Myometrial cell (primary cell): Measurements from ENCODE around the gene CYBB. TPM values are rescaled to one million over a fixed set of nuclear protein-coding genes. Genes with fewer than 3 reads are reported as not detected.

Experiments used
- total RNA-seq: library from RNA; depleted of rRNA; stranded (reverse); fragments of >200 nt; gene quantifications from 2 replicates; pipeline ENCODE4 v1.2.3, GENCODE V29; 2015

CYBB gene
- total RNA-seq: not detected in 2 replicates

DNA sequence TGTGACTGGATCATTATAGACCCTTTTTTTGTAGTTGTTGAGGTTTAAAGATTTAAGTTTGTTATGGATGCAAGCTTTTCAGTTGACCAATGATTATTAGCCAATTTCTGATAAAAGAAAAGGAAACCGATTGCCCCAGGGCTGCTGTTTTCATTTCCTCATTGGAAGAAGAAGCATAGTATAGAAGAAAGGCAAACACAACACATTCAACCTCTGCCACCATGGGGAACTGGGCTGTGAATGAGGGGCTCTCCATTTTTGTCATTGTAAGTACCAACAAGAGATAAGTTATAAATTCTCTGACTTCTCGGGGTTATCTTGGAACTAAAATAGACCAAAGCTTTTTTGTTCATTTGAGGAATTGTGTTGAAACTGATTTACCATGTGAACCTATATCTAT lies at the start of gene CYBB:
Gene CYBB, plus strand, starts transcription at position 203 of the 400 bp plus-strand sequence. Its CDS starts 19 bp downstream, at position 222.

DNA sequence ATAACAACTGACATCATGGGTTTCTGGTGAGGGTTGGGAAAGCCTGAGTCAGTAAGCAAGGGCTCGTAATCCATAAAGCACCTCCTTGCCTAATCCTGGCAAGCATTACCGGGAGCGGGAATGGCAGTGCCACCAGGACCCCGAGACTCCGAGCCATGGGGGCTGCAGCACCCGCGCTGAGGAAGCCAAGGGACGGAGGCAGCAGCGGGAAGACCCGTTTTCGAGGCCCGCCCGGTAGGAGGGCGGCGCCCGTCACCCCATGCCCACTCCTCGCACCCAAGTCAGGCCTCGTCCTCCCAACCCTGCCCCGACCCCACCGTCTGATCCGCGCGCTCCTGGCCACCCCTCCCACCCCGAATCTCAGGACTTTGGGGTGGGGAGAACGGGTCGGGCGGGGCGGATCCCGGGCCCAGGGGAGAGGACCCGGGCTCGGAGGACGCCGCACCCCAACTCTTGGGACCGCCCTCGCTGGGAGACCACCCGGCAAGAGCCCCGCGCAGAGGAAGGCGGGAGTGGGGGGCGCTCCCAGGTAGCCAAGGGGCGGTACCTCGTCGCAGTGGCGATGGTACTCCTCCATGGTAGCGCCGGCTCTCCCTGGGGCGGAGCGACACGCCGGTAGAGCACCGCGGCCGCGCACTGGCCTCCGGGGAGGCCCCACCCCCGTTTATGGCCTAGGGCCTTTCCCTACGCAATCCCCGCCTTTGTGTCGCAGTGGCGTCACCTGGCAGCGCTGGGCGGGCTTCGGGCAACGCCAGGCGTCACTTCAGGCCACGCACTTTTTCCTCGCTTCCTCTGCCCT lies 67.3 kb downstream of the CYBB start, which contains the start of gene DYNLT3:
Gene DYNLT3, minus strand, starts transcription at position 638 of the 799 bp plus-strand sequence. Its CDS starts 61 bp downstream, at position 577.

Other genes starting within 250 kb of the CYBB start
- gene LANCL3, start 208.4 kb upstream of the CYBB start, total RNA-seq: not detected in 2 replicates
- gene XK, start 94.3 kb upstream of the CYBB start, total RNA-seq: under 0.01 TPM in 2 replicates
- gene DYNLT3, start 67.5 kb downstream of the CYBB start, total RNA-seq: 33.7 and 51.9 TPM in 2 replicates
- under 0.01 TPM in 1 of 2 replicates, not detected in the other for gene SYTL5, start 226.5 kb downstream of the CYBB start, total RNA-seq